Retinal pigment epithelial cell (primary cell): ENCODE data around the gene C2.

Experiments
- DNase-seq: peaks from one replicate; pipeline ENCODE4 v3.0.0-alpha.2; 2010; ENCODE audit warnings: low read depth
- H3K4me3 ChIP-seq: 2 replicates; pipeline ENCODE4 v1.5.1; 2011; ENCODE audit warnings: mild to moderate bottlenecking, low read length, control low read depth, moderate library complexity
- CTCF ChIP-seq: conservative IDR thresholded peaks from 2 replicates; pipeline ENCODE4 v1.5.1; 2011; ENCODE audit warnings: low read depth, low read length, control low read depth, inconsistent platforms

Gene C2

DNA sequence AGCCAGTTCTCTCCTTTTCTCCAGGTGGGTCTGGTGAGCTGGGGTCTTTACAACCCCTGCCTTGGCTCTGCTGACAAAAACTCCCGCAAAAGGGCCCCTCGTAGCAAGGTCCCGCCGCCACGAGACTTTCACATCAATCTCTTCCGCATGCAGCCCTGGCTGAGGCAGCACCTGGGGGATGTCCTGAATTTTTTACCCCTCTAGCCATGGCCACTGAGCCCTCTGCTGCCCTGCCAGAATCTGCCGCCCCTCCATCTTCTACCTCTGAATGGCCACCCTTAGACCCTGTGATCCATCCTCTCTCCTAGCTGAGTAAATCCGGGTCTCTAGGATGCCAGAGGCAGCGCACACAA, 17.6 kb downstream of the C2 start:
- H3K4me3 ChIP-seq: no peak overlapping the region
- TF ChIP-seq CTCF: no peak
- DNase-seq: no peak

DNA sequence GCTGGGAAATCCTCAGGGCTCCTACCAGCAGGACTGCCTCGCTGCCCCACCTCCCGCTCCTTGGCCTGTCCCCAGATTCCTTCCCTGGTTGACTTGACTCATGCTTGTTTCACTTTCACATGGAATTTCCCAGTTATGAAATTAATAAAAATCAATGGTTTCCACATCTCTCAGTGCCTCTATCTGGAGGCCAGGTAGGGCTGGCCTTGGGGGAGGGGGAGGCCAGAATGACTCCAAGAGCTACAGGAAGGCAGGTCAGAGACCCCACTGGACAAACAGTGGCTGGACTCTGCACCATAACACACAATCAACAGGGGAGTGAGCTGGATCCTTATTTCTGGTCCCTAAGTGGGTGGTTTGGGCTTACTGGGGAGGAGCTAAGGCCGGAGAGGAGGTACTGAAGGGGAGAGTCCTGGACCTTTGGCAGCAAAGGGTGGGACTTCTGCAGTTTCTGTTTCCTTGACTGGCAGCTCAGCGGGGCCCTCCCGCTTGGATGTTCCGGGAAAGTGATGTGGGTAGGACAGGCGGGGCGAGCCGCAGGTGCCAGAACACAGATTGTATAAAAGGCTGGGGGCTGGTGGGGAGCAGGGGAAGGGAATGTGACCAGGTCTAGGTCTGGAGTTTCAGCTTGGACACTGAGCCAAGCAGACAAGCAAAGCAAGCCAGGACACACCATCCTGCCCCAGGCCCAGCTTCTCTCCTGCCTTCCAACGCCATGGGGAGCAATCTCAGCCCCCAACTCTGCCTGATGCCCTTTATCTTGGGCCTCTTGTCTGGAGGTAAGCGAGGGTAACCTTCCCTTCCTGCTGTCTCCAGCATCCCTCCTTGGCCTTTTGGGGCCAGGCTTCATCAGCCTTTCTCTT, 18.2 kb downstream of the C2 start, which contains the start of gene CFB:
Gene CFB, plus strand, starts transcription at position 589 of the 863 bp plus-strand sequence. Its CDS starts 127 bp downstream, at position 716.
- TF ChIP-seq CTCF: no peak
- peak; percentile 59 for DNase-seq
- H3K4me3 ChIP-seq: peak within 1 kb of the TSS; percentile 11

DNA sequence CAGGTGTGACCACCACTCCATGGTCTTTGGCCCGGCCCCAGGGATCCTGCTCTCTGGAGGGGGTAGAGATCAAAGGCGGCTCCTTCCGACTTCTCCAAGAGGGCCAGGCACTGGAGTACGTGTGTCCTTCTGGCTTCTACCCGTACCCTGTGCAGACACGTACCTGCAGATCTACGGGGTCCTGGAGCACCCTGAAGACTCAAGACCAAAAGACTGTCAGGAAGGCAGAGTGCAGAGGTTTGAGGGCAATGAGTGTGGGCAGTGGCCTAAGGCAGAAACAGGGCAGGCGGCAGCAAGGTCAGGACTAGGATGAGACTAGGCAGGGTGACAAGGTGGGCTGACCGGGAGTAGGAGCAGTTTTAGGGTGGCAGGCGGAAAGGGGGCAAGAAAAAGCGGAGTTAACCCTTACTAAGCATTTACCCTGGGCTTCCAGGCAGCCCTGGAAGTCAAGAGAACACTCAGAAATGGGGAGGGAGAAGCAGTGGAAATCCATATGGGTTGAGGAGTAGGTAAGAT, 18.9 kb downstream of the C2 start:
- H3K4me3 ChIP-seq: no peak overlapping the region
- no peak for TF ChIP-seq CTCF
- no peak for DNase-seq

- no peak for DNase-seq
Measured at GRCh38 chr6:31947070-31947675, 19.7 kb downstream of the C2 start.

DNA sequence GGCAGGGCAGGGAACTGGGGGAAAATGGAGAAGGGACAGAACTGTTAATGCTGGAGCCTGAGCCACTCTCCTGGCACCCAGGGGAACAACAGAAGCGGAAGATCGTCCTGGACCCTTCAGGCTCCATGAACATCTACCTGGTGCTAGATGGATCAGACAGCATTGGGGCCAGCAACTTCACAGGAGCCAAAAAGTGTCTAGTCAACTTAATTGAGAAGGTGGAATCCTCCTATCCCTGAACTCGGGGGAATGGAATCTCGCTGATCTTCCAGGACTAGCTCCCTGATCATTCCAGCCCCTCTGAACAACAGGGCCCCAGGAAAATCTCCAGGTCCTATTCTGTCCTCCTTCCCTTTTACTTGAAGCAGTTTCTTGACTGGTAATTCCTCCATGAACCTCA, 20.3 kb downstream of the C2 start:
- no peak overlapping the region for H3K4me3 ChIP-seq
- no peak for TF ChIP-seq CTCF
- DNase-seq: no peak

More at GRCh38 chr6:31947070-31947675, 19.7 kb downstream of the C2 start:
- H3K4me3 ChIP-seq: no peak overlapping the region
- no peak for TF ChIP-seq CTCF

DNA sequence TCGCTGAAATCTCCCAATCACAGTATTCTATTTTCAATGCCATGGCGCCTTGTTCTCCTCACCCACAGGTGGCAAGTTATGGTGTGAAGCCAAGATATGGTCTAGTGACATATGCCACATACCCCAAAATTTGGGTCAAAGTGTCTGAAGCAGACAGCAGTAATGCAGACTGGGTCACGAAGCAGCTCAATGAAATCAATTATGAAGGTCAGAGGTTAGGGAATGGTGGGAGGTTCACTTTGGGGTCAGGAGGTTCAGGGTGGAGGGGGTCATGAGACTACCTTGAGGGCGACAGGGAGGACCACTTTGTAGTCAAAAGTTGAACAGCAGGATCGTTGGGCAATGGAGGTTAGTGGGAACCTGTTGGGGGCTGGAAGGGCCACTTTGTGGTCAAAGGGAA, 20.8 kb downstream of the C2 start:
- no peak for TF ChIP-seq CTCF
- no peak overlapping the region for H3K4me3 ChIP-seq
- DNase-seq: no peak
